Measurements from ENCODE around the gene SDR39U1.

The SDR39U1 gene

DNA sequence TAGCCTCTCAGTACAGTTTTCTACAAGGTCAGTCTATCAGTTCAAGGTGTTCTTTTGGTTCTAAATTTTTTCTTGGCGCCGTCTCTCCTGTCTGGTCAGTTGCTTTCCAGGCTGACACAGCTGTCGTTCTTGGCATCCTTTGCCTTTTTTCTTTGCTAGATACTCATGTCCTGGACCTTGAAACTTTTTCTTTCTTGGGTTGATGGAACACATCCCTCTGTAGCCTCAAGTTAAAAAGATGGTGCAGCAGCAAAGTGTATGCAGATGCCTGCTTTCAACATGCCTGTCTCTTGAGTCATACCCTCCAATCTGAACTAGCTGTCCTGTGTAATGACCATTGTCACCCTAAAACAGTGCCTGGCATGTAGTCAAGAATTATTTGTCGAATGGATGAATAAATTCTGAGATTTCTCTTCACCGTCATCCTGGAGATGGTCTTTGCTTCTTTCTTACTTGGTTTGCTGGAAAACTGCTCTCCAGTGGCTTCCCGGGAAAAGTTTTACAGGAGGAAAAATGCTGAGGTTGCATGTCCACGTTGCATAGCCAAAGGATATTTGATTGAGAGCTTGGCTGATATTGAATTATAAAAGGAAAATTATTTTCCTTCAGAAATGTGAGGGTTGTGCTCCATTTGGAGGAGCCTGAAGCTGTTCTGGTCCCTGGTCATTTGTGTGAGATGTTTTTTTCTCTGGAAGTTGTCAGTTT lies 39.1 kb downstream of the SDR39U1 start:
- ATAC-seq (ENCODE audit: low read depth): peak; percentile 43; the same call in 1 of the 3 replicates
- TF ChIP-seq, protein P1, sequence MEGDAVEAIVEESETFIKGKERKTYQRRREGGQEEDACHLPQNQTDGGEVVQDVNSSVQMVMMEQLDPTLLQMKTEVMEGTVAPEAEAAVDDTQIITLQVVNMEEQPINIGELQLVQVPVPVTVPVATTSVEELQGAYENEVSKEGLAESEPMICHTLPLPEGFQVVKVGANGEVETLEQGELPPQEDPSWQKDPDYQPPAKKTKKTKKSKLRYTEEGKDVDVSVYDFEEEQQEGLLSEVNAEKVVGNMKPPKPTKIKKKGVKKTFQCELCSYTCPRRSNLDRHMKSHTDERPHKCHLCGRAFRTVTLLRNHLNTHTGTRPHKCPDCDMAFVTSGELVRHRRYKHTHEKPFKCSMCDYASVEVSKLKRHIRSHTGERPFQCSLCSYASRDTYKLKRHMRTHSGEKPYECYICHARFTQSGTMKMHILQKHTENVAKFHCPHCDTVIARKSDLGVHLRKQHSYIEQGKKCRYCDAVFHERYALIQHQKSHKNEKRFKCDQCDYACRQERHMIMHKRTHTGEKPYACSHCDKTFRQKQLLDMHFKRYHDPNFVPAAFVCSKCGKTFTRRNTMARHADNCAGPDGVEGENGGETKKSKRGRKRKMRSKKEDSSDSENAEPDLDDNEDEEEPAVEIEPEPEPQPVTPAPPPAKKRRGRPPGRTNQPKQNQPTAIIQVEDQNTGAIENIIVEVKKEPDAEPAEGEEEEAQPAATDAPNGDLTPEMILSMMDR (IDR thresholded peaks at IDR 0.05; ENCODE audit: poor library complexity, severe bottlenecking): no peak
- H3K9me3 ChIP-seq (ENCODE audit: severe bottlenecking): no peaks in the 10 kb centered on the region
- H3K36me3 ChIP-seq (ENCODE audit: low read depth): no peaks in the 10 kb centered on the region
- H3K27ac ChIP-seq (ENCODE audit: poor library complexity, severe bottlenecking): no peak overlapping the region
- DNase-seq (ENCODE audit: low spot score): no peak
- H3K27me3 ChIP-seq (ENCODE audit: insufficient read depth, poor library complexity, severe bottlenecking): no peaks in the 10 kb centered on the region
- no peak overlapping the region for H3K4me3 ChIP-seq (ENCODE audit: severe bottlenecking)
- H3K4me1 ChIP-seq (ENCODE audit: insufficient read depth, poor library complexity, severe bottlenecking): no peaks in the 10 kb centered on the region

DNA sequence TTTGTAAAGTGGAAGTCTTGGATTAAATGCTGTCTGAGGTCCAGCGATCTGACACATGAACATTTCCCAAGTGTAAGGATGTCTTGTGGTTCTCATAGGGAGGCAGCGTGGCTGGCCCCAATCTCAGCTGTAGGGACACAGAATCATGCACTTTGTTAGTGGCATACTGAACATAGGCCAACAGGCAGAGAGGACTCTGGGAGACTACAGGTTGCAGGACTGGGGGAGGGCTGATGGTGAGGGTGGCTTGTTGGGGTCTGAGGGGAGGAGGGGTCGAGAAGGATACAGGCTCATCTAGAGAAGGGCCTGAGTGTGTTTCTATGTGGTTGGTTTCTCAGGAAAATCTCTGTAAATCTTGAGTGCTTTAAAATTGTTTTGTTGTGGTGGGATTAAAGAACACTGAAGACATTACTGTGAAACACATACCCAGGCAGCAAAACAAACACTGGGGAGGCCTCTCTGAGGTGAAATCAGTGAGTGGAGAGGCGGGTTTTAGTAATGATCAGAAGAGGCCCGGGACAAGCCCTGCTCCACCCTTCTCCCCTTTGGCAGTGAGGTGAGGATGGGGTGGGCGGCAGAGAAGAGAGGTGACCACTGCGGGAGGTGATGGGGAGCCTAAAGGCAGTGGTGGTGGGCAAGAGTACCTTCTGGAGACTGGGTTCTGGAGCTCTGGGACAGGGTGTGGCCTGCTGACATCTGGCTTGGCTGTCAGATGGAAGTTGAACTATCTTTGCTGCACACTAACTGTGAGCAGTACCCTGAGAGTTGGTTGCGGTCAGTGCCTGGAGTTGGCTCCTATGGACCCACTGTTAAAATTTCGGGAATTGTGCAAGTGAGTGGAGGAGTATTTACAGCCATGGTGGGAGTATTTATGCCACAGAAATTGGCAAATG lies 40.5 kb downstream of the SDR39U1 start:
- ATAC-seq (ENCODE audit: low read depth) (no peak), DNase-seq (ENCODE audit: low spot score) (no peak)
- H3K4me3 ChIP-seq (ENCODE audit: severe bottlenecking): no peak overlapping the region
- no peaks in the 10 kb centered on the region for H3K4me1 ChIP-seq (ENCODE audit: insufficient read depth, poor library complexity, severe bottlenecking)
- no peaks in the 10 kb centered on the region for H3K9me3 ChIP-seq (ENCODE audit: severe bottlenecking)
- H3K36me3 ChIP-seq (ENCODE audit: low read depth): no peaks in the 10 kb centered on the region
- no peak overlapping the region for H3K27ac ChIP-seq (ENCODE audit: poor library complexity, severe bottlenecking)
- TF ChIP-seq, protein P1 (IDR thresholded peaks at IDR 0.05; ENCODE audit: poor library complexity, severe bottlenecking): no peak
- H3K27me3 ChIP-seq (ENCODE audit: insufficient read depth, poor library complexity, severe bottlenecking): no peaks in the 10 kb centered on the region

DNA sequence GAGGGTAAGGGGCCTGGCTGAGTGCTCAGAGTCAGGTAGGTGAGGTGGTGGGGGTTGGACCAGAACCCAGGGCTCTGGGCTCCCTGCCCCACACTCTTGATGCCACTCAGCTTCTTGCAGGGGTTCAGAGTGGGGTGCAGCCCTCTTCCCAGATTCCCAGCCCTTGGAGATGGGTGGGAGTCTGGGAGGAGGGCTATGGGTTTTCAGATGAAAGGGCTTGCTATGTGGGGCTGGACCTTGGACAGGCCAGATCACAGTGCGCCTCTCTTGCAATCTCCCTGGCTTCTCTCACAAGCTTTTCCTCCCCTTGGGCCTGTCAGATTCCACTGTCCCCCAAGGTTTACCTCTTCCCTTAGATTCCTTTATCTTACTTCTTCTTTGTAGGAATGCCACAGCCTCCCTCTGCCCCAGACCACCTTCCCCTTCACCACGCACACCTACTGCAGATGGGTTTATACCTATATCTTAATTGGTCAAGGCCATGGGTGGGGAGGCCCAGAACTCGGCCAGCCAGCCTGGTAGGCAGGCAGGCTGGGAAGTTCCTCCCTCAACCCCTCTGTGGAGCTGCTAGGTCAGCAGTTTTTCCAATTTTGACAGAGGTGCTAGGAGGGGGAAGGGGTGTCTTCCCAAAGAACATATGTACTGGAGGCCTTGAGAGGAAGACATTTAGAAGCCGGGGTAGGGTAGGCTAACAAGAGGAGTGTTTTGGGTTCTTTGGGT lies 42.4 kb downstream of the SDR39U1 start:
- ATAC-seq (ENCODE audit: low read depth) (no peak), DNase-seq (ENCODE audit: low spot score) (no peak)
- H3K4me1 ChIP-seq (ENCODE audit: insufficient read depth, poor library complexity, severe bottlenecking): peaks cover 8% of the 10 kb centered on the region
- no peaks in the 10 kb centered on the region for H3K36me3 ChIP-seq (ENCODE audit: low read depth)
- no peak overlapping the region for H3K27ac ChIP-seq (ENCODE audit: poor library complexity, severe bottlenecking)
- no peaks in the 10 kb centered on the region for H3K9me3 ChIP-seq (ENCODE audit: severe bottlenecking)
- TF ChIP-seq, protein P1 (IDR thresholded peaks at IDR 0.05; ENCODE audit: poor library complexity, severe bottlenecking): no peak
- H3K4me3 ChIP-seq (ENCODE audit: severe bottlenecking): no peak overlapping the region
- no peaks in the 10 kb centered on the region for H3K27me3 ChIP-seq (ENCODE audit: insufficient read depth, poor library complexity, severe bottlenecking)

DNA sequence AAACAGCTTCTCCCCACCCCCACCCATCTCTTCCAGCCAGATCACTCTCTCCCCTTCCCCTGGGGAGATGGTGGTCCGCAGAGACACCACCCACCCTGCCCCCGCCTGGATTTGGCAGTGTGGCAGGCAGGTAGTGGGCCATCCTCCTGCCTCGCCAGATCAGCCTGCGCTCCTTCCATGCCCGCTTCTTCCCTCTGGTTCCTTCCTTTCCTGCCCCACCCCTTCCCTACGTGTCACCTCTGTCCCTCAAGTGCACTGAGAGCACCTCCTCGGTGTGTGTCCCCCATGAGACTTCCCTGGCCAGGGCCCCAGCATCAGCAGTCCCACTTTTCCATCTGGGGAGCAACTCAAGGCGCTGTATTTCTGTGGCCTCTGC lies 43.1 kb downstream of the SDR39U1 start:
- DNase-seq (ENCODE audit: low spot score) (no peak), ATAC-seq (ENCODE audit: low read depth) (no peak)
- Histone ChIP-seq H3K9me3 (ENCODE audit: severe bottlenecking) (no peaks in the 10 kb centered on the region), H3K27ac (ENCODE audit: poor library complexity, severe bottlenecking) (no peak overlapping the region), H3K36me3 (ENCODE audit: low read depth) (no peaks in the 10 kb centered on the region), H3K4me1 (ENCODE audit: insufficient read depth, poor library complexity, severe bottlenecking) (peaks cover 8% of the 10 kb centered on the region), H3K4me3 (ENCODE audit: severe bottlenecking) (peak overlapping the region; percentile 18), H3K27me3 (ENCODE audit: insufficient read depth, poor library complexity, severe bottlenecking) (no peaks in the 10 kb centered on the region)
- TF ChIP-seq, protein P1 (IDR thresholded peaks at IDR 0.05; ENCODE audit: poor library complexity, severe bottlenecking): no peak
